H1 (cell line): ENCODE measurements around the gene PCDHGB3. TPM values are rescaled to one million over a fixed set of nuclear protein-coding genes. Genes with fewer than 3 reads are reported as not detected.

ENCODE experiments used
- ASH2L ChIP-seq: fragments of 200-600, 300-600 bp; sonication (generic); IDR thresholded peaks from one replicate; pipeline ENCODE4 v1.7.1; 2017; ENCODE audit warnings: low read length
- BCL11A ChIP-seq, 2 experiments: IDR thresholded peaks; one replicate each; pipeline ENCODE4 v1.6.1; 2011; ENCODE audit warnings: low read depth in 2 of 2, low read length in 2 of 2, mild to moderate bottlenecking in 2 of 2
- JUN ChIP-seq: IDR thresholded peaks from 2 replicates; pipeline ENCODE4 v1.6.1; 2011; ENCODE audit warnings: low read depth, mild to moderate bottlenecking, improper control_type of control experiment, low read length
- KDM1A ChIP-seq: fragments of 200-600, 300-600 bp; sonication (generic); IDR thresholded peaks from 2 replicates; pipeline ENCODE4 v1.7.1; 2016; ENCODE audit warnings: mild to moderate bottlenecking, low read length, borderline replicate concordance
- POLR2AphosphoS5 ChIP-seq: IDR thresholded peaks from 2 replicates; pipeline ENCODE4 v1.6.1; 2011; ENCODE audit warnings: low read depth, low read length
- RBBP5 ChIP-seq: IDR thresholded peaks from 2 replicates; pipeline ENCODE4 v1.7.1; 2012; ENCODE audit warnings: low read depth, mild to moderate bottlenecking, inconsistent platforms, low read length, moderate library complexity, borderline replicate concordance
- RXRA ChIP-seq: IDR thresholded peaks from 2 replicates; pipeline ENCODE4 v1.6.1; 2011; ENCODE audit warnings: low read depth, mild to moderate bottlenecking, low read length, moderate library complexity; ENCODE audit not compliant: insufficient read depth
- TAF7 ChIP-seq: optimal IDR thresholded peaks from 2 replicates; pipeline ENCODE3; 2011; ENCODE audit warnings: low read depth, mild to moderate bottlenecking, inconsistent platforms, low read length, moderate library complexity, borderline replicate concordance
- polyA plus RNA-seq, 7 experiments: library from polyadenylated mRNA; depleted of rRNA in 3 of 7; stranded (reverse) in 5 of 7; unstranded in 2 of 7; fragments of >200 nt in 5 of 7; fragments of 200-250 nt in 2 of 7; gene quantifications; 1 replicate in 5 of 7; 2 replicates in 1 of 7; 4 replicates in 1 of 7; pipeline versions ENCODE4 v1.2.1 to v1.2.3, GENCODE V29; 2011 to 2013; ENCODE audit warnings: missing spikeins in 2 of 7, mixed read lengths in 2 of 7
- total RNA-seq: library from RNA; stranded (reverse); fragmentation: NEBNext Ultra II Directional; extraction: Animal tissue kit (Norgen Biotek cat#: 25700); gene quantifications from 2 replicates; pipeline ENCODE4 v1.2.1, GENCODE V29; 2021

PCDHGB3 gene
- total and polyA plus RNA-seq, 2 of the 8 experiments (the other 6 are each of a cell fraction or from before 2014, with no cell fraction given), result 1.6 to 1.9 TPM

GRCh38 chr5:141421489-141421855 is 51.4 kb downstream of the PCDHGB3 start (continued):
- no peak for TF ChIP-seq RXRA
- TF ChIP-seq JUN, result no peak
- TF ChIP-seq TAF7, result no peak
- no peak for TF ChIP-seq POLR2AphosphoS5
- no peak for TF ChIP-seq BCL11A (IDR thresholded peaks at IDR 0.05; ENCODE audit: low read depth in 2 of 2, low read length in 2 of 2)
- TF ChIP-seq KDM1A, result no peak
- TF ChIP-seq RBBP5, result no peak
- TF ChIP-seq ASH2L, result no peak

Other genes with a start within 250 kb of the PCDHGB3 start
Only the 30 nearest of the 37 such genes appear.
- gene PCDHB9, start 183.1 kb upstream of the PCDHGB3 start, total RNA-seq, result 1.6 and 3.8 TPM in 2 replicates
- gene PCDHB9, start 183.1 kb upstream of the PCDHGB3 start, polyA plus RNA-seq (2011; rRNA removed), result 0.68 and 0.88 TPM in 2 replicates
- 1.8 and 1.9 TPM in 2 replicates for gene PCDHB10, start 177.9 kb upstream of the PCDHGB3 start, total RNA-seq
- gene PCDHB10, start 177.9 kb upstream of the PCDHGB3 start, polyA plus RNA-seq (2011; rRNA removed), result 1.3 and 1.5 TPM in 2 replicates
- 0.86 and 1.4 TPM in 2 replicates for gene PCDHB11, start 170.6 kb upstream of the PCDHGB3 start, total RNA-seq
- gene PCDHB11, start 170.6 kb upstream of the PCDHGB3 start, polyA plus RNA-seq (2011; rRNA removed), result 0.50 and 0.63 TPM in 2 replicates
- 2.0 and 3.0 TPM in 2 replicates for gene PCDHB12, start 161.5 kb upstream of the PCDHGB3 start, total RNA-seq
- gene PCDHB12, start 161.5 kb upstream of the PCDHGB3 start, polyA plus RNA-seq (2011; rRNA removed), result 1.1 and 1.9 TPM in 2 replicates
- 1.1 and 1.4 TPM in 2 replicates for gene PCDHB13, start 156.3 kb upstream of the PCDHGB3 start, total RNA-seq
- gene PCDHB13, start 156.3 kb upstream of the PCDHGB3 start, polyA plus RNA-seq (2011; rRNA removed), result 1.1 and 1.5 TPM in 2 replicates
- gene PCDHB14, start 146.9 kb upstream of the PCDHGB3 start, total RNA-seq, result 2.7 and 2.9 TPM in 2 replicates
- gene PCDHB14, start 146.9 kb upstream of the PCDHGB3 start, polyA plus RNA-seq (2011; rRNA removed), result 2.5 and 2.7 TPM in 2 replicates
- 3.9 and 4.0 TPM in 2 replicates for gene PCDHB15, start 124.8 kb upstream of the PCDHGB3 start, total RNA-seq
- gene PCDHB15, start 124.8 kb upstream of the PCDHGB3 start, polyA plus RNA-seq (2011; rRNA removed), result 2.8 and 4.9 TPM in 2 replicates
- not detected in 2 replicates for gene SLC25A2, start 66.2 kb upstream of the PCDHGB3 start, total RNA-seq
- gene SLC25A2, start 66.2 kb upstream of the PCDHGB3 start, polyA plus RNA-seq (2011; rRNA removed), result 0.05 TPM in 1 of 2 replicates, not detected in the other
- gene TAF7, start 49.5 kb upstream of the PCDHGB3 start, total RNA-seq, result 99.4 and 101 TPM in 2 replicates
- 23.6 and 29.8 TPM in 2 replicates for gene TAF7, start 49.5 kb upstream of the PCDHGB3 start, polyA plus RNA-seq (2011; rRNA removed)
- 0.84 and 0.89 TPM in 2 replicates for gene PCDHGA1, start 39.7 kb upstream of the PCDHGB3 start, total RNA-seq
- 0.57 and 1.1 TPM in 2 replicates for gene PCDHGA1, start 39.7 kb upstream of the PCDHGB3 start, polyA plus RNA-seq (2011; rRNA removed)
- gene PCDHGA2, start 31.5 kb upstream of the PCDHGB3 start, total RNA-seq, result 0.31 and 0.32 TPM in 2 replicates
- 0.39 and 0.61 TPM in 2 replicates for gene PCDHGA2, start 31.5 kb upstream of the PCDHGB3 start, polyA plus RNA-seq (2011; rRNA removed)
- gene PCDHGA3, start 26.4 kb upstream of the PCDHGB3 start, total RNA-seq, result 0.25 and 0.39 TPM in 2 replicates
- 0.15 and 0.30 TPM in 2 replicates for gene PCDHGA3, start 26.4 kb upstream of the PCDHGB3 start, polyA plus RNA-seq (2011; rRNA removed)
- gene PCDHGB1, start 20.1 kb upstream of the PCDHGB3 start, total RNA-seq, result 2.8 and 3.9 TPM in 2 replicates
- gene PCDHGB1, start 20.1 kb upstream of the PCDHGB3 start, polyA plus RNA-seq (2011; rRNA removed), result 1.3 and 2.0 TPM in 2 replicates
- 1.9 and 2.5 TPM in 2 replicates for gene PCDHGA4, start 15.2 kb upstream of the PCDHGB3 start, total RNA-seq
- gene PCDHGA4, start 15.2 kb upstream of the PCDHGB3 start, polyA plus RNA-seq (2011; rRNA removed), result 1.4 and 1.7 TPM in 2 replicates
- 2.8 and 2.9 TPM in 2 replicates for gene PCDHGB2, start 10.2 kb upstream of the PCDHGB3 start, total RNA-seq
- 1.9 TPM in 2 replicates for gene PCDHGB2, start 10.2 kb upstream of the PCDHGB3 start, polyA plus RNA-seq (2011; rRNA removed)
- 1.0 and 1.3 TPM in 2 replicates for gene PCDHGA5, start 6.1 kb upstream of the PCDHGB3 start, total RNA-seq
- 1.1 TPM in 2 replicates for gene PCDHGA5, start 6.1 kb upstream of the PCDHGB3 start, polyA plus RNA-seq (2011; rRNA removed)
- 1.3 and 1.4 TPM in 2 replicates for gene PCDHGA6, start 3.6 kb downstream of the PCDHGB3 start, total RNA-seq
- 2.0 TPM in 2 replicates for gene PCDHGA6, start 3.6 kb downstream of the PCDHGB3 start, polyA plus RNA-seq (2011; rRNA removed)
- 0.73 and 1.1 TPM in 2 replicates for gene PCDHGA7, start 12.5 kb downstream of the PCDHGB3 start, total RNA-seq
- 0.39 and 0.55 TPM in 2 replicates for gene PCDHGA7, start 12.5 kb downstream of the PCDHGB3 start, polyA plus RNA-seq (2011; rRNA removed)
- 7.8 and 9.1 TPM in 2 replicates for gene PCDHGB4, start 17.5 kb downstream of the PCDHGB3 start, total RNA-seq
- 8.0 and 9.7 TPM in 2 replicates for gene PCDHGB4, start 17.5 kb downstream of the PCDHGB3 start, polyA plus RNA-seq (2011; rRNA removed)
- gene PCDHGA8, start 22.4 kb downstream of the PCDHGB3 start, total RNA-seq, result 1.4 and 1.7 TPM in 2 replicates
- 0.79 and 1.2 TPM in 2 replicates for gene PCDHGA8, start 22.4 kb downstream of the PCDHGB3 start, polyA plus RNA-seq (2011; rRNA removed)
- 1.9 and 2.6 TPM in 2 replicates for gene PCDHGB5, start 27.7 kb downstream of the PCDHGB3 start, total RNA-seq
- gene PCDHGB5, start 27.7 kb downstream of the PCDHGB3 start, polyA plus RNA-seq (2011; rRNA removed), result 1.1 and 1.7 TPM in 2 replicates
- 1.1 and 1.2 TPM in 2 replicates for gene PCDHGA9, start 32.5 kb downstream of the PCDHGB3 start, total RNA-seq
- gene PCDHGA9, start 32.5 kb downstream of the PCDHGB3 start, polyA plus RNA-seq (2011; rRNA removed), result 0.61 and 0.79 TPM in 2 replicates
- 3.4 and 4.1 TPM in 2 replicates for gene PCDHGB6, start 37.8 kb downstream of the PCDHGB3 start, total RNA-seq
- gene PCDHGB6, start 37.8 kb downstream of the PCDHGB3 start, polyA plus RNA-seq (2011; rRNA removed), result 4.1 and 4.3 TPM in 2 replicates
- gene PCDHGA10, start 42.7 kb downstream of the PCDHGB3 start, total RNA-seq, result 2.1 and 2.2 TPM in 2 replicates
- gene PCDHGA10, start 42.7 kb downstream of the PCDHGB3 start, polyA plus RNA-seq (2011; rRNA removed), result 6.4 and 7.1 TPM in 2 replicates
- gene PCDHGB7, start 47.4 kb downstream of the PCDHGB3 start, total RNA-seq, result 8.7 and 9.5 TPM in 2 replicates
- 4.1 and 5.5 TPM in 2 replicates for gene PCDHGB7, start 47.4 kb downstream of the PCDHGB3 start, polyA plus RNA-seq (2011; rRNA removed)
- 8.2 and 8.3 TPM in 2 replicates for gene PCDHGA11, start 50.8 kb downstream of the PCDHGB3 start, total RNA-seq
- gene PCDHGA11, start 50.8 kb downstream of the PCDHGB3 start, polyA plus RNA-seq (2011; rRNA removed), result 2.2 and 2.7 TPM in 2 replicates
- gene PCDHGA12, start 60.3 kb downstream of the PCDHGB3 start, total RNA-seq, result 1.0 and 1.3 TPM in 2 replicates
- 0.88 and 1.2 TPM in 2 replicates for gene PCDHGA12, start 60.3 kb downstream of the PCDHGB3 start, polyA plus RNA-seq (2011; rRNA removed)
- gene PCDHGC3, start 105.7 kb downstream of the PCDHGB3 start, total RNA-seq, result 18.6 and 19.6 TPM in 2 replicates
- 4.7 and 11.3 TPM in 2 replicates for gene PCDHGC3, start 105.7 kb downstream of the PCDHGB3 start, polyA plus RNA-seq (2011; rRNA removed)
- gene PCDHGC4, start 114.8 kb downstream of the PCDHGB3 start, total RNA-seq, result 2.4 and 2.6 TPM in 2 replicates
- gene PCDHGC4, start 114.8 kb downstream of the PCDHGB3 start, polyA plus RNA-seq (2011; rRNA removed), result 2.1 and 2.8 TPM in 2 replicates
- 0.78 and 1.1 TPM in 2 replicates for gene PCDHGC5, start 118.8 kb downstream of the PCDHGB3 start, total RNA-seq
- gene PCDHGC5, start 118.8 kb downstream of the PCDHGB3 start, polyA plus RNA-seq (2011; rRNA removed), result 0.41 and 0.66 TPM in 2 replicates